Endothelial cell (in vitro differentiated cells): ENCODE data around the gene CXCR6. TPM values are rescaled to one million over a fixed set of nuclear protein-coding genes. Genes with fewer than 3 reads are reported as not detected.

Experiments used
- DNase-seq: peaks from one replicate; pipeline ENCODE4 v3.0.0; 2021; ENCODE audit warnings: low spot score
- H3K27ac Mint-ChIP-seq: one replicate; pipeline ENCODE4 v1.8.0; 2021; ENCODE audit warnings: mixed read lengths, inconsistent platforms; ENCODE audit not compliant: unreplicated experiment
- H3K27me3 Mint-ChIP-seq: one replicate; pipeline ENCODE4 v1.8.0; 2021; ENCODE audit warnings: mild to moderate bottlenecking, moderate library complexity, mixed read lengths, inconsistent platforms; ENCODE audit not compliant: unreplicated experiment
- H3K36me3 Mint-ChIP-seq: one replicate; pipeline ENCODE4 v1.8.0; 2021; ENCODE audit warnings: mild to moderate bottlenecking, low read depth, mixed read lengths, inconsistent platforms; ENCODE audit not compliant: unreplicated experiment
- H3K4me1 Mint-ChIP-seq: one replicate; pipeline ENCODE4 v1.8.0; 2021; ENCODE audit warnings: mild to moderate bottlenecking, mixed read lengths, inconsistent platforms; ENCODE audit not compliant: unreplicated experiment
- H3K4me3 Mint-ChIP-seq: one replicate; pipeline ENCODE4 v1.8.0; 2021; ENCODE audit warnings: mild to moderate bottlenecking, mixed read lengths, inconsistent platforms; ENCODE audit not compliant: unreplicated experiment
- H3K9me3 Mint-ChIP-seq: one replicate; pipeline ENCODE4 v1.8.0; 2021; ENCODE audit warnings: mixed read lengths, inconsistent platforms; ENCODE audit not compliant: unreplicated experiment
- total RNA-seq: library from RNA; stranded (reverse); fragmentation: NEBNext Ultra II Directional; extraction: Animal tissue kit (Norgen Biotek cat#: 25700); gene quantifications from one replicate; pipeline ENCODE4 v1.2.1, GENCODE V29; 2021; ENCODE audit not compliant: unreplicated experiment
- TF ChIP-seq, protein P1 (sequence below): fragments of 200-600 bp; sonication (generic); IDR thresholded peaks from one replicate; pipeline ENCODE4 v1.5.0; 2021; ENCODE audit warnings: antibody characterized with exemption; ENCODE audit not compliant: unreplicated experiment

Gene CXCR6
- total RNA-seq, 1 donor from 2014 or later = not detected

DNA sequence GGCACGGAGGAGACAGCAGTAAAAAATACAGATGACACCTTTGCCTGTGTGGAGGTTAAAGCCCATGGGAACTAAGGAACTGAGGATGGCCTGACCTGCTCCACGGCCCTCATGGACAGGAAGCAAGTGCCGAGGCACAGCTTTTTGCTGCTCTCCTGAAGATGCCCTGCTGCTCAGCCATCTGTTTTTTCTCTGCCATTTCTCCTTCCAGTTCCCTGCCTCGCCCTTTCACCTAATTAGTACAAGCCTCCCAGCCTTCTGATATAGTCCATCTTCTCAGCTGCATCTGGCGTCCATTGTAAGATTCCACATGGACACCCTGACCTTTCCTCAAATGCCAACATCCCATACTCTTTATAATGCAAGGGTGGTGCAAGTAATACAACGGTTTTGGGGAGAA is 11.8 kb upstream of the CXCR6 start:
- no peaks in the 10 kb centered on the region for H3K27me3 Mint-ChIP-seq
- H3K9me3 Mint-ChIP-seq = no peaks in the 10 kb centered on the region
- TF ChIP-seq, protein P1, sequence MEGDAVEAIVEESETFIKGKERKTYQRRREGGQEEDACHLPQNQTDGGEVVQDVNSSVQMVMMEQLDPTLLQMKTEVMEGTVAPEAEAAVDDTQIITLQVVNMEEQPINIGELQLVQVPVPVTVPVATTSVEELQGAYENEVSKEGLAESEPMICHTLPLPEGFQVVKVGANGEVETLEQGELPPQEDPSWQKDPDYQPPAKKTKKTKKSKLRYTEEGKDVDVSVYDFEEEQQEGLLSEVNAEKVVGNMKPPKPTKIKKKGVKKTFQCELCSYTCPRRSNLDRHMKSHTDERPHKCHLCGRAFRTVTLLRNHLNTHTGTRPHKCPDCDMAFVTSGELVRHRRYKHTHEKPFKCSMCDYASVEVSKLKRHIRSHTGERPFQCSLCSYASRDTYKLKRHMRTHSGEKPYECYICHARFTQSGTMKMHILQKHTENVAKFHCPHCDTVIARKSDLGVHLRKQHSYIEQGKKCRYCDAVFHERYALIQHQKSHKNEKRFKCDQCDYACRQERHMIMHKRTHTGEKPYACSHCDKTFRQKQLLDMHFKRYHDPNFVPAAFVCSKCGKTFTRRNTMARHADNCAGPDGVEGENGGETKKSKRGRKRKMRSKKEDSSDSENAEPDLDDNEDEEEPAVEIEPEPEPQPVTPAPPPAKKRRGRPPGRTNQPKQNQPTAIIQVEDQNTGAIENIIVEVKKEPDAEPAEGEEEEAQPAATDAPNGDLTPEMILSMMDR = no peak
- H3K27ac Mint-ChIP-seq = no peak overlapping the region
- no peak overlapping the region for H3K4me3 Mint-ChIP-seq
- no peak for DNase-seq
- H3K4me1 Mint-ChIP-seq = no peaks in the 10 kb centered on the region
- peaks cover 32% of the 10 kb centered on the region for H3K36me3 Mint-ChIP-seq

DNA sequence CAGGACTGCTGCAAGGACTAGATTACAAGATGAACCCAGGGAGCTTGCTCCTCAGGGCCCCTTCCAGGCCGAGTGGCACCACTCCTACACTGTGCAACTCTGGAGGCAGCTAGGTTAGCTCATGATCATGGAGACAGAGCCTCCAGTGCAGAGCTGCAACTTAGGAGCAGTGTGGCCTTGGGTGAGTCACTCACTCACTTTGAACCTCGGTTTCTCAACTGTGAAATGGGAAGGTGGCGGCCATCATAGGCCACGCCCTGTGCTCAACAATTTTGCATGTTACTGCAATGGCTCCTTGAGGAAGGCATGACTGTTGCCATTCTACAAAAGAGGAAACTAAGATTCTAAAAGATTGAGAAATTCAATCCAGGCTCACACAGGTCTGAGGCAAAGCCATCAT is 11.2 kb upstream of the CXCR6 start:
- Mint-ChIP-seq H3K9me3 (no peaks in the 10 kb centered on the region), H3K36me3 (peaks cover 31% of the 10 kb centered on the region), H3K4me3 (no peak overlapping the region), H3K27ac (no peak overlapping the region), H3K27me3 (no peaks in the 10 kb centered on the region), H3K4me1 (no peaks in the 10 kb centered on the region)
- TF ChIP-seq, protein P1 = no peak
- DNase-seq = no peak

DNA sequence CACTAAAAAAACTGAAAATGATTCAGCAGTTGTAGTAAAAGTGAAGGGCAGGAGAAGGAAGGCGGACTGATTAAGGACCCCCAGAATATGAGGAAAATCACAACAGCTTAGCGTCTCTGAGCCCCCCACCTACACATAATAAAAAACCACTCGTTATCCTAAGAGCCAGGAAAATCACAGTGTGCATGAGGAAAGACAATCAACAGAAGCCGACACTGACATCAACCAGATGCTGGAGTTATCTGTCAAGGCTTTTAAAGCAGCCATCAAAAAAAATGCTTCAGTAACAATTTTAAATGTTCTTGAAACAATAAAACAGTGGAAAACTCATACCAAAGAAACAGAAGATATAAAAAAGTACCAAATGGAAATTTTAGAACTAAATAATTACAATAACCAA is 9.7 kb upstream of the CXCR6 start:
- Mint-ChIP-seq H3K27me3 (no peaks in the 10 kb centered on the region), H3K27ac (no peak overlapping the region), H3K36me3 (peaks cover 19% of the 10 kb centered on the region), H3K4me3 (no peak overlapping the region), H3K9me3 (no peaks in the 10 kb centered on the region), H3K4me1 (peaks cover 3% of the 10 kb centered on the region)
- DNase-seq = no peak
- TF ChIP-seq, protein P1 = no peak

DNA sequence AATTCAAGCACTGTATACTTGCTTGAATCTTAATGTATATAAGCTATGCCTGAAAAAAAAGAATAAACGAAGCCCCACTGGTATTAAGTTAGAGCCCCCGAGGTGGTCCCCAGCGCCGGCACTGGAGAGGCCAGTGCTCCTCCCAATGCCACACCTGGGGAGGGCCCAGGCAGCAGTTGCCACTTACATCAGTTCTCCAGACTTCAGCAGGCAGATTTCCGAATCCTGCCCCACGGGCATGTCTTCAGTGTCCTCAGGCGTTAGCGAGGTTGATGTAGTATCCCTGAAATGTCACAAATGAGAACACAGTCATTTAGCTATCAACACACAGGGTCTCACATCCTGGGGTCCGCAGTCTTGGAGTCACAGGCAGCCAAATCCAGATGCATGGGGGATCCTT is 7.0 kb upstream of the CXCR6 start:
- Mint-ChIP-seq H3K9me3 (no peaks in the 10 kb centered on the region), H3K36me3 (peaks cover 15% of the 10 kb centered on the region), H3K27me3 (no peaks in the 10 kb centered on the region), H3K4me3 (no peak overlapping the region), H3K27ac (no peak overlapping the region), H3K4me1 (peaks cover 6% of the 10 kb centered on the region)
- TF ChIP-seq, protein P1 = no peak
- no peak for DNase-seq

DNA sequence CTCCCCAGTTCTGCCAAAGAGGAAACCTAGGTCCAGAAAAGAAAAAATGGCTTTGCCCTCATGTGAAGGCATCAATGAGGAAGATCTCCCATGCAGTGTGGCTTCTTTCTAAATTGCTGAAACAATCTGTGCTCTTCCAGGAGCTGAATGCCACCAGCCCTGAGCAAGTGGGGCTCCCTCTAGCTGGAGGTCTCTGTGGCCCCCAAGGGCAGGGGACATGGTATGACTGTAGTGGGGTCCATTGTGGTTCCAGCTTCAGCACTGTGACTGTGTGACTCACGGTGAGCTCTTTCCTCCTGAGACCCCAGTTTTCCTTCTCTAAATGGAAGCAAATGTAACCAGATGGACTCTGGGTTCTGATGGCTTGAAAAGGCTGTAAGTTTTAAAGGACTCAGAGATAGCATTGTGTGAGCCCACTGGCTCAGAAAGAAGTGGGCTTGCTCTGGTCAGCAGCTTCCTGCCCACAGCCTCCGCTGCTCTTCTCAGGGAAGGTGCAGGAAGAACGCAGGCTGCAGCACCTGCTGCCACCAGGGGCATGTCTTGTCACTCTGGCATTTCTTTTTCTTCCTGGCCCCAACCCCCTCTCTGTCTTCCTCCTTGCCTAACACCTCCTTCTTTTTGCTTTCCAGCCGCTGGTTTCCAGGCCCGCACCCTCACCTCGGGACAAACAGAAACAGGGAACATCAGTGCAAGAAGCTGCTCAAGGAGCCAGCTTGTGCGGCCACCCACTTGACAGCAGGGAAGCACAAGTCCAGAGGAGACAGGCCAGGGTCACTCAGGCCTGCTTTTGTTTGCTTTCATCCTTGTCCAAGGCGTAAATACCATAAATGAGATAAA is 5.8 kb upstream of the CXCR6 start:
- Mint-ChIP-seq H3K4me1 (peaks cover 6% of the 10 kb centered on the region), H3K27me3 (no peaks in the 10 kb centered on the region), H3K36me3 (peaks cover 10% of the 10 kb centered on the region), H3K9me3 (no peaks in the 10 kb centered on the region), H3K4me3 (no peak overlapping the region), H3K27ac (no peak overlapping the region)
- DNase-seq = no peak
- TF ChIP-seq, protein P1 = no peak
